Fibroblast of lung (primary cell): ENCODE data around the gene TMEM250.

ENCODE experiments used
- CTCF ChIP-seq, 2 donors: IDR thresholded peaks in 1 of 2; conservative IDR thresholded peaks in 1 of 2; 1 replicate in 1 of 2; 2 replicates in 1 of 2; pipeline ENCODE4 v1.5.1; 2011 to 2012; ENCODE audit warnings: low read length in 2 of 2, control low read depth in 1 of 2, inconsistent platforms in 1 of 2, low read depth in 1 of 2, mild to moderate bottlenecking in 1 of 2
- EZH2 ChIP-seq: IDR thresholded peaks from 2 replicates; pipeline ENCODE4 v1.5.1; 2012; ENCODE audit warnings: low read length, control low read depth, mild to moderate bottlenecking; ENCODE audit errors: missing control alignments

- TF ChIP-seq CTCF (conservative IDR thresholded peaks at IDR 0.05 in 1 of 2, IDR thresholded peaks at IDR 0.05 in 1 of 2; ENCODE audit: low read depth in 1 of 2, low read length in 2 of 2): peak; percentile 36 to 45
- no peak for TF ChIP-seq EZH2
These were observed 29.0 kb downstream of the TMEM250 start for GRCh38 chr9:136089697-136090045.
